ENCODE measurements around the gene IL10RB.

GRCh38 chr21:33278721-33279120 is 12.6 kb downstream of the IL10RB start:
- TF ChIP-seq CTCF (IDR thresholded peaks at IDR 0.05; ENCODE audit: control extremely low read depth in 1 of 3, insufficient read depth in 1 of 3, low read depth in 1 of 3, low read length in 3 of 3): no peak
- no peak for TF ChIP-seq POLR2AphosphoS5 (IDR thresholded peaks at IDR 0.05; ENCODE audit: low read depth, low read length)
- TF ChIP-seq, protein P1, sequence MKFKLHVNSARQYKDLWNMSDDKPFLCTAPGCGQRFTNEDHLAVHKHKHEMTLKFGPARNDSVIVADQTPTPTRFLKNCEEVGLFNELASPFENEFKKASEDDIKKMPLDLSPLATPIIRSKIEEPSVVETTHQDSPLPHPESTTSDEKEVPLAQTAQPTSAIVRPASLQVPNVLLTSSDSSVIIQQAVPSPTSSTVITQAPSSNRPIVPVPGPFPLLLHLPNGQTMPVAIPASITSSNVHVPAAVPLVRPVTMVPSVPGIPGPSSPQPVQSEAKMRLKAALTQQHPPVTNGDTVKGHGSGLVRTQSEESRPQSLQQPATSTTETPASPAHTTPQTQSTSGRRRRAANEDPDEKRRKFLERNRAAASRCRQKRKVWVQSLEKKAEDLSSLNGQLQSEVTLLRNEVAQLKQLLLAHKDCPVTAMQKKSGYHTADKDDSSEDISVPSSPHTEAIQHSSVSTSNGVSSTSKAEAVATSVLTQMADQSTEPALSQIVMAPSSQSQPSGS (IDR thresholded peaks at IDR 0.05; ENCODE audit: low read length): no peak
- no peak for TF ChIP-seq KDM5A (IDR thresholded peaks at IDR 0.05; ENCODE audit: low read length)
- TF ChIP-seq RFX5 (IDR thresholded peaks at IDR 0.05; ENCODE audit: borderline replicate concordance, low read depth, low read length): no peak
- no peak for TF ChIP-seq YY1 (IDR thresholded peaks at IDR 0.05; ENCODE audit: low read depth, low read length)
- TF ChIP-seq POLR2A (IDR thresholded peaks at IDR 0.05; ENCODE audit: control extremely low read depth in 1 of 2, low read depth in 2 of 2, low read length in 2 of 2): no peak
- no peak for TF ChIP-seq NANOG (IDR thresholded peaks at IDR 0.05; ENCODE audit: insufficient read depth, low read depth, low read length, poor library complexity, severe bottlenecking)
- no peak for TF ChIP-seq ASH2L (IDR thresholded peaks at IDR 0.05; ENCODE audit: low read length)
- TF ChIP-seq RAD21 (IDR thresholded peaks at IDR 0.05 in 1 of 2, conservative IDR thresholded peaks at IDR 0.05 in 1 of 2; ENCODE audit: low read depth in 2 of 2, low read length in 2 of 2): no peak

Data from H1 (cell line).